Chondrocyte (in vitro differentiated cells): Measurements from ENCODE around the gene CPN2. TPM values are rescaled to one million over a fixed set of nuclear protein-coding genes. Genes with fewer than 3 reads are reported as not detected.

Experiments used
- DNase-seq: peaks from one replicate; pipeline ENCODE4 v3.0.0; 2021; ENCODE audit warnings: mixed read lengths, low spot score
- H3K27ac Mint-ChIP-seq: one replicate; pipeline ENCODE4 v1.8.0; 2021; ENCODE audit warnings: mild to moderate bottlenecking, moderate library complexity, mixed read lengths; ENCODE audit not compliant: unreplicated experiment
- H3K27me3 Mint-ChIP-seq: 2 replicates; pipeline ENCODE4 v1.8.0; 2021; ENCODE audit warnings: low read depth, mixed read lengths
- H3K36me3 Mint-ChIP-seq: 2 replicates; pipeline ENCODE4 v1.8.0; 2021; ENCODE audit warnings: low read depth, mixed read lengths
- H3K4me1 Mint-ChIP-seq: 2 replicates; pipeline ENCODE4 v1.8.0; 2021; ENCODE audit warnings: low read depth, mild to moderate bottlenecking, mixed read lengths
- H3K4me3 Mint-ChIP-seq: one replicate; pipeline ENCODE4 v1.8.0; 2021; ENCODE audit warnings: mild to moderate bottlenecking, moderate library complexity, mixed read lengths; ENCODE audit not compliant: unreplicated experiment
- H3K9me3 Mint-ChIP-seq: 2 replicates; pipeline ENCODE4 v1.8.0; 2021; ENCODE audit warnings: low read depth, mixed read lengths
- CTCF ChIP-seq: fragments of 200-600 bp; sonication (generic); IDR thresholded peaks from 2 replicates; pipeline ENCODE4 v1.5.0; 2021; ENCODE audit warnings: antibody characterized with exemption, mild to moderate bottlenecking, moderate library complexity
- total RNA-seq: library from RNA; stranded (reverse); gene quantifications from 3 replicates; pipeline ENCODE4 v1.2.1, GENCODE V29; 2021

Gene CPN2
- total RNA-seq, 1 donor from 2014 or later = not detected

DNA sequence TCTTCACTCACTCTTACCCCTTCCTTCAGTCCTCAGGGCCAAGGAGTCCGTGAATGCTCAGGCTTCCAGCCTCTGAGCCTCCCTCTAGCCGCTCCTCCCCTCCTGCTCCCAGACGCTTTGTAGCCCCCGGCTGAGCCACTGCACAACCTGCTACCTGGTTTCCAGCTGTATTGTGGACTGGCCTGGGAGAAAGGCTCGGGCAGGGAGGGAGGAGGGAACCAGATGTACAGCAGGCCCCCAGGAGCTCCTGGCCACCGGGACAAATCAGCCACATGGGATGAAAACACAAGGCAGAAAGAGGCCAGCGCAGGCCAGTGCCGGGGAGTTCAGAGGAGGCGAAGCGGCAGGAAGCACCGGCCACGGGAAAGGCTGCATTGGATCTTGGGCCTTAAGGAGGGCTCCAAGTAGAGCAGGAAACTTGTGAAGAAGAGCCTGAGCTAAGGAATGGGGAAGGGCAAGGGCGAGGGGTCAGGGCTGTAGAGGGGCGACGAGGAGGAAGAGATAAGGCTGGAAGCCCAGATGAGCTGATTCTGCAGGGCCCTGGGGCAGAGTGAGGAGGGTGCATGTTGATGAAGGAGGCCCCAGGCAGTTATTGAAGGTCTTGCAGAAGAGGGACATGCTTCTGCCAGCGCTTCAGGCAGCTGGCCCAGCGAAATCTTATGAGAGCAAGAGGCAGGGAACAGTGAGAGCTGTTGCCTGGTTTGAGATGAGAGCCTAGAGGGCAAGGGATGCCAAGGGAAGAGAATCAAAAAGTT, 14.3 kb downstream of the CPN2 start:
- TF ChIP-seq CTCF = no peak
- Mint-ChIP-seq H3K36me3 (no peaks in the 10 kb centered on the region), H3K9me3 (no peaks in the 10 kb centered on the region), H3K27ac (no peak overlapping the region), H3K4me1 (peaks cover 17% of the 10 kb centered on the region), H3K27me3 (peaks cover 22% of the 10 kb centered on the region), H3K4me3 (no peak overlapping the region)
- DNase-seq = no peak

GRCh38 chr3:194333981-194334320, 17.2 kb downstream of the CPN2 start:
- TF ChIP-seq CTCF = no peak

DNA sequence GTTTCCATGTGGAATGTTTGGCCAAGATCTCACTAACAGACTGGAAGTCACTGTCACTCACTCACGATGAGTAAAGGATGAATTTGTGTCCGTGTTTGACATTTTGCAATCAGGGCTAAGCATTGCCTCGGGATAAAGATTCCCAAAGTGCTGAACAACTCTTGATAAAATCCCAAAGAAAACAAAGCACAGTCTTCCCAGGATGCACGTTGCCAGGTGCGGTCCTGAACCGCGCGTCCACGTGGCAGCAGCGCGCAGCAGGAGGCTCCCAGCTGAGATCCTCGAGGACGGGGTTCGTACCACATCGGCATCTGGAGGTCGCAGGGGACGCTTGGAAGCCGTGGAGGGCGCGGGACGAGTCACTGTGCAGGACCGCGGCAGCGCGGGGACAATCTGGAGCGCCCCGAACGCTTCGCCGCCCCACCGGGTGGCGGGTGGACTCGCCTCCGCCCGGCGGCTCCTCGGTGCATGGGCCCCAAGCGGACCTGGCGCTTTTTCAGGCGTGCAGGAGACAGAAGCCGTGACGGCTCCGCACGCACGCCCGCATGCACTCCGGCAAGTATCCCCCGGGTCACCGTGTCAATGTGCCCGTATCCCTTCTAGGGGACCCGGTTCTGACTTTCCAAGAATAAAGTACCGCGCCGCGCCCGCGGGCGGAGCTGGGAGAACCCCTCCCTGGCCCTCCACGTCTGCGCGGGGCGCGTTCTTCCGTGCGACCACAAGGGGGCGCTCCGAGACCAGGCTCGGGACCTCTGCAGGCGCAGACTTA, 17.7 kb downstream of the CPN2 start:
- Mint-ChIP-seq H3K9me3 (no peaks in the 10 kb centered on the region), H3K4me1 (peaks cover 33% of the 10 kb centered on the region), H3K27ac (no peak overlapping the region)

More at GRCh38 chr3:194333981-194334320, 17.2 kb downstream of the CPN2 start:
- Mint-ChIP-seq H3K27me3 (peaks cover 12% of the 10 kb centered on the region), H3K4me1 (peaks cover 36% of the 10 kb centered on the region), H3K4me3 (peak overlapping the region; percentile 71), H3K27ac (no peak overlapping the region), H3K36me3 (no peaks in the 10 kb centered on the region), H3K9me3 (no peaks in the 10 kb centered on the region)
- no peak for DNase-seq

DNA sequence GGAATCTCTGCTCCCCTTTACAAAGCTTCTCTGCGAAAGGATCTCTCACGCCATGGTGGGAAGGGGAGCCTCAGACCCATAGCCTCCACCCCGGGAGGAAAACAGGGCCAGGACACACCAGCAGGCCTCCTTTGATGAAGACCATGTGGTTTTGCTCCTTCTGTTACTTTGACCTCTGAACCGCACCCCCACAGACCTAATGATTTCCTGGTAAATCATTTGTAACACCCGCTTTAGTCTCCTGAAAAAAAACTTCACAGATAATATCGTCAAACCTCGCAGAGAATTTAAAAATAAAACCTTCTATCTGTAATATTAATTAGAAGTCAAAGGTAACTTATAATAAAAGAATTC, 18.3 kb downstream of the CPN2 start:
- Mint-ChIP-seq H3K9me3 (no peaks in the 10 kb centered on the region), H3K36me3 (no peaks in the 10 kb centered on the region), H3K4me3 (peak overlapping the region; percentile 47), H3K4me1 (peaks cover 32% of the 10 kb centered on the region), H3K27ac (no peak overlapping the region), H3K27me3 (peaks cover 16% of the 10 kb centered on the region)
- no peak for TF ChIP-seq CTCF
- no peak for DNase-seq

More for the DNA sequence above, 17.7 kb downstream of the CPN2 start:
- peak; percentile 99 for TF ChIP-seq CTCF
- DNase-seq = no peak
- Mint-ChIP-seq H3K4me3 (peak overlapping the region; percentile 71), H3K27me3 (peaks cover 16% of the 10 kb centered on the region), H3K36me3 (no peaks in the 10 kb centered on the region)

- Mint-ChIP-seq H3K27ac (no peak overlapping the region), H3K4me3 (no peak overlapping the region), H3K9me3 (no peaks in the 10 kb centered on the region)
Observed at GRCh38 chr3:194330579-194330978, 20.5 kb downstream of the CPN2 start.

More at GRCh38 chr3:194330579-194330978, 20.5 kb downstream of the CPN2 start:
- no peak for TF ChIP-seq CTCF
- no peak for DNase-seq
- peaks cover 32% of the 10 kb centered on the region for H3K4me1 Mint-ChIP-seq
- peaks cover 6% of the 10 kb centered on the region for H3K27me3 Mint-ChIP-seq
- no peaks in the 10 kb centered on the region for H3K36me3 Mint-ChIP-seq
